Ovary (tissue), 3 donors: ENCODE data around the gene CYP3A4.

Experiments
- POLR2A ChIP-seq: fragments of 450-650 bp; IDR thresholded peaks from one replicate; pipeline ENCODE4 v1.6.1; 2017; ENCODE audit warnings: antibody characterized with exemption, mild to moderate bottlenecking, moderate library complexity
- TF ChIP-seq, protein P1 (sequence below), 3 donors: fragments of 450-650 bp in 2 of 3; fragments of 200-600 bp in 1 of 3; IDR thresholded peaks; one replicate each; pipeline versions ENCODE4 v1.5.1 to v1.8.0; 2016 to 2022; ENCODE audit warnings: antibody characterized with exemption in 3 of 3, mild to moderate bottlenecking in 1 of 3
- donor health status: DM: no; HTN: no; CAD: no.

- TF ChIP-seq, protein P1, sequence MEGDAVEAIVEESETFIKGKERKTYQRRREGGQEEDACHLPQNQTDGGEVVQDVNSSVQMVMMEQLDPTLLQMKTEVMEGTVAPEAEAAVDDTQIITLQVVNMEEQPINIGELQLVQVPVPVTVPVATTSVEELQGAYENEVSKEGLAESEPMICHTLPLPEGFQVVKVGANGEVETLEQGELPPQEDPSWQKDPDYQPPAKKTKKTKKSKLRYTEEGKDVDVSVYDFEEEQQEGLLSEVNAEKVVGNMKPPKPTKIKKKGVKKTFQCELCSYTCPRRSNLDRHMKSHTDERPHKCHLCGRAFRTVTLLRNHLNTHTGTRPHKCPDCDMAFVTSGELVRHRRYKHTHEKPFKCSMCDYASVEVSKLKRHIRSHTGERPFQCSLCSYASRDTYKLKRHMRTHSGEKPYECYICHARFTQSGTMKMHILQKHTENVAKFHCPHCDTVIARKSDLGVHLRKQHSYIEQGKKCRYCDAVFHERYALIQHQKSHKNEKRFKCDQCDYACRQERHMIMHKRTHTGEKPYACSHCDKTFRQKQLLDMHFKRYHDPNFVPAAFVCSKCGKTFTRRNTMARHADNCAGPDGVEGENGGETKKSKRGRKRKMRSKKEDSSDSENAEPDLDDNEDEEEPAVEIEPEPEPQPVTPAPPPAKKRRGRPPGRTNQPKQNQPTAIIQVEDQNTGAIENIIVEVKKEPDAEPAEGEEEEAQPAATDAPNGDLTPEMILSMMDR (IDR thresholded peaks at IDR 0.05) = no peak
- TF ChIP-seq POLR2A = no peak
Measured at GRCh38 chr7:99790407-99790806, 6.4 kb upstream of the CYP3A4 start.
